Transverse colon (tissue), 4 donors: ENCODE data around the gene MANF. TPM values are rescaled to one million over a fixed set of nuclear protein-coding genes. Genes with fewer than 3 reads are reported as not detected.

ENCODE experiments used
- DNase-seq: peaks from one replicate; pipeline ENCODE4 v3.0.0-alpha.2; 2019
- H3K27ac ChIP-seq, 4 donors: fragments of 200-600 bp; sonication (generic); 2 replicates each; pipeline ENCODE4 v1.5.1; 2016 to 2018; ENCODE audit warnings: inconsistent platforms in 4 of 4
- H3K27me3 ChIP-seq: fragments of 200-600 bp; sonication (generic); 2 replicates; pipeline ENCODE4 v1.5.1; 2017; ENCODE audit warnings: inconsistent platforms
- H3K36me3 ChIP-seq, 4 donors: fragments of 200-600 bp; sonication (generic); 2 replicates each; pipeline ENCODE4 v1.5.1; 2017 to 2019; ENCODE audit warnings: inconsistent platforms in 4 of 4
- H3K4me1 ChIP-seq, 4 donors: fragments of 200-600 bp; sonication (generic); 2 replicates each; pipeline ENCODE4 v1.5.1; 2017 to 2020; ENCODE audit warnings: inconsistent platforms in 4 of 4
- H3K4me3 ChIP-seq, 4 donors: fragments of 200-600 bp; sonication (generic); 1 replicate in 1 of 4; 2 replicates in 3 of 4; pipeline versions ENCODE4 v1.5.1 to v1.6.1; 2017 to 2019; ENCODE audit warnings: inconsistent platforms in 4 of 4
- H3K9me3 ChIP-seq, 2 donors: fragments of 200-600 bp; sonication (generic); 2 replicates each; pipeline ENCODE4 v1.5.1; 2017 to 2019; ENCODE audit warnings: inconsistent platforms in 2 of 2
- EP300 ChIP-seq: sonication (generic); formaldehyde crosslinking; IDR thresholded peaks from one replicate; pipeline ENCODE4 v1.6.1; 2017; ENCODE audit warnings: antibody characterized with exemption, low read depth
- POLR2A ChIP-seq: fragments of 450-650 bp; IDR thresholded peaks from one replicate; pipeline ENCODE4 v1.6.1; 2016; ENCODE audit warnings: antibody characterized with exemption, mild to moderate bottlenecking, moderate library complexity
- POLR2AphosphoS5 ChIP-seq, 3 donors: sonication (generic); formaldehyde crosslinking; IDR thresholded peaks; one replicate each; pipeline ENCODE4 v1.6.1; 2016; ENCODE audit warnings: antibody characterized with exemption in 3 of 3
- WGBS, 2 donors: methylation state at CpG; one replicate each; pipeline ENCODE4 v1.1.5; 2018; ENCODE audit warnings: low coverage in 1 of 2; 5-methylcytosine and 5-hydroxymethylcytosine counted together
- in situ Hi-C, 4 donors: fragments of 200-750 bp; cut with MboI; loops; one replicate each; pipeline versions ENCODE4 v1.15.0 to v1.15.1; 2017; ENCODE audit warnings: low sequenced_read_pairs in 3 of 4, low pct_ligation_motif_present in 1 of 4, low pct_unique_long_range_greater_than_20kb in 1 of 4
- intact Hi-C: fragments of 100-400 bp; cut with DNase I; formaldehyde crosslinking; loops from one replicate; pipeline ENCODE4 v1.15.1; 2023; ENCODE audit warnings: low total_unique reads
- total RNA-seq, 4 donors: library from RNA; depleted of rRNA; stranded (reverse); fragments of >200 nt; gene quantifications; one replicate each; pipeline ENCODE4 v1.1.0, GENCODE V29; 2016
- TF ChIP-seq, protein P1 (sequence below), 5 experiments: fragments of 200-600 bp in 3 of 5; fragments of 450-650 bp in 2 of 5; sonication (generic) in 3 of 5; IDR thresholded peaks; 1 replicate in 2 of 5; 2 replicates in 3 of 5; pipeline ENCODE4 v1.5.1; 2016 to 2017; ENCODE audit warnings: antibody characterized with exemption in 5 of 5, inconsistent platforms in 3 of 5, mild to moderate bottlenecking in 2 of 5, moderate library complexity in 1 of 5

MANF gene
- total RNA-seq, 4 donors from 2014 or later: 15.7 to 56.2 (median 26.6) TPM

DNA sequence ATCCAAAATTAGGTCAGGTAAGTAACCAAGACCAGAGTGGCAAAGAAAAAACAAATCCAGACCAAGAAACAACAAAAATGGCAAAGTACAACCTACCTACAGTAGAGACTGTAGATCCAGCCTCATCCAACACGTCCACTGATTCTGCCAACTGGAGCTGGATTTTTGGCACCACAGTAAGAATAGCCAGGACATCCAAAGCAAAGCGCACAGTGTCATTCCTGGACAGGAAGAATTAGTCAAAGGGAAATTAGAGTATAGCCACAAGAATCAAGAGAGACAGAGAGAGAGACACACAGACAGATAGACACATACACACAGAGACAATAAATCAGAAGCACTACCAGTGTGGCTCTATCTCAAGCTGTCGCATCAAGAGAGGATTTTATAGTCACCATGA is 37.1 kb downstream of the MANF start:
- in situ Hi-C loops: no loop called here
- no peak overlapping the region for H3K4me3 ChIP-seq
- TF ChIP-seq POLR2A: no peak
- TF ChIP-seq, protein P1, sequence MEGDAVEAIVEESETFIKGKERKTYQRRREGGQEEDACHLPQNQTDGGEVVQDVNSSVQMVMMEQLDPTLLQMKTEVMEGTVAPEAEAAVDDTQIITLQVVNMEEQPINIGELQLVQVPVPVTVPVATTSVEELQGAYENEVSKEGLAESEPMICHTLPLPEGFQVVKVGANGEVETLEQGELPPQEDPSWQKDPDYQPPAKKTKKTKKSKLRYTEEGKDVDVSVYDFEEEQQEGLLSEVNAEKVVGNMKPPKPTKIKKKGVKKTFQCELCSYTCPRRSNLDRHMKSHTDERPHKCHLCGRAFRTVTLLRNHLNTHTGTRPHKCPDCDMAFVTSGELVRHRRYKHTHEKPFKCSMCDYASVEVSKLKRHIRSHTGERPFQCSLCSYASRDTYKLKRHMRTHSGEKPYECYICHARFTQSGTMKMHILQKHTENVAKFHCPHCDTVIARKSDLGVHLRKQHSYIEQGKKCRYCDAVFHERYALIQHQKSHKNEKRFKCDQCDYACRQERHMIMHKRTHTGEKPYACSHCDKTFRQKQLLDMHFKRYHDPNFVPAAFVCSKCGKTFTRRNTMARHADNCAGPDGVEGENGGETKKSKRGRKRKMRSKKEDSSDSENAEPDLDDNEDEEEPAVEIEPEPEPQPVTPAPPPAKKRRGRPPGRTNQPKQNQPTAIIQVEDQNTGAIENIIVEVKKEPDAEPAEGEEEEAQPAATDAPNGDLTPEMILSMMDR (IDR thresholded peaks at IDR 0.05): no peak
- TF ChIP-seq POLR2AphosphoS5 (IDR thresholded peaks at IDR 0.05): no peak
- TF ChIP-seq EP300: no peak
- no peak for DNase-seq
- no peak overlapping the region for H3K27ac ChIP-seq
- no peaks in the 10 kb centered on the region for H3K4me1 ChIP-seq
- WGBS, 2 donors: 91 to 95% methylated on average over 3 of the region's 3 CpGs
- no peaks in the 10 kb centered on the region for H3K9me3 ChIP-seq
- no peaks in the 10 kb centered on the region for H3K27me3 ChIP-seq
- peaks cover 0 to 50% (median 14%) of the 10 kb centered on the region in 4 donors for H3K36me3 ChIP-seq
- intact Hi-C loops: no loop called here

- in situ Hi-C loops: no loop called here
- no peak overlapping the region for H3K27ac ChIP-seq
- peaks cover 0 to 31% (median 12%) of the 10 kb centered on the region in 4 donors for H3K36me3 ChIP-seq
- no peak overlapping the region for H3K4me3 ChIP-seq
- WGBS, 2 donors: 63 to 72% methylated on average over 4 of the region's 4 CpGs
- intact Hi-C loops: no loop called here
- TF ChIP-seq, protein P1 (IDR thresholded peaks at IDR 0.05): no peak
- TF ChIP-seq POLR2AphosphoS5 (IDR thresholded peaks at IDR 0.05) (no peak), POLR2A (no peak), EP300 (no peak)
- H3K27me3 ChIP-seq: no peaks in the 10 kb centered on the region
- no peaks in the 10 kb centered on the region for H3K9me3 ChIP-seq
- no peaks in the 10 kb centered on the region for H3K4me1 ChIP-seq
- no peak for DNase-seq
Measured at GRCh38 chr3:51426921-51427320, 41.8 kb downstream of the MANF start.

DNA sequence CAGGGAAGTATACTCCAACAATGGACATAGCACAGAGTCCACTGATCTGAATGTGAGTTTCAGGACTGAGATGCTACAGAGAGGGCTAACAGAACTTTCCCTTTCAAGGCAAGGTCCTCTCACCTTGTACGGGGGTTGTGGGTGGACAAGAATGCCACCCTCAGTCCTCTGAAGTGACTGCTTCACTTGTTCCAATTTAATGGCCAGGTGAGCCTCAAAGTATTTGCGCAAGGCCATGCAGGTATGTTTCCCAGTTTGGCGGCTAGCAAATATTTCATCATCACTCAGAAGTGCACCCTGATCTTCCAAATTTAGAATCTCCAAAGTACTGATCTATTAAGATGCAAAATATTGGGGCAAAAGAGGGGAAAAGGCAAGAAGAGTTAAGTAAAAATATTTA is 44.0 kb downstream of the MANF start:
- Histone ChIP-seq H3K9me3 (no peaks in the 10 kb centered on the region), H3K4me1 (no peaks in the 10 kb centered on the region), H3K27me3 (no peaks in the 10 kb centered on the region), H3K4me3 (no peak overlapping the region), H3K27ac (no peak overlapping the region), H3K36me3 (peaks cover 0 to 42% (median 10%) of the 10 kb centered on the region in 4 donors)
- DNase-seq: no peak
- TF ChIP-seq, protein P1 (IDR thresholded peaks at IDR 0.05): no peak
- TF ChIP-seq EP300 (no peak), POLR2A (no peak), POLR2AphosphoS5 (IDR thresholded peaks at IDR 0.05) (no peak)
- intact Hi-C loops: no loop called here
- in situ Hi-C loops: no loop called here
- 88 to 94% methylated on average over 2 to 3 of the region's 3 CpGs for WGBS, 2 donors

- no peak for TF ChIP-seq POLR2AphosphoS5 (IDR thresholded peaks at IDR 0.05)
- TF ChIP-seq POLR2A: no peak
- TF ChIP-seq, protein P1 (IDR thresholded peaks at IDR 0.05): no peak
- TF ChIP-seq EP300: no peak
- no peak overlapping the region for H3K4me3 ChIP-seq
- intact Hi-C loops (no loop called here), in situ Hi-C loops (no loop called here)
- no peaks in the 10 kb centered on the region for H3K27me3 ChIP-seq
- H3K4me1 ChIP-seq: no peaks in the 10 kb centered on the region
- 93 to 96% methylated on average over 5 of the region's 5 CpGs for WGBS, 2 donors
- no peak overlapping the region for H3K27ac ChIP-seq
- DNase-seq: no peak
- no peaks in the 10 kb centered on the region for H3K9me3 ChIP-seq
- peaks cover 0 to 38% (median 4%) of the 10 kb centered on the region in 4 donors for H3K36me3 ChIP-seq
Measured at GRCh38 chr3:51434110-51434509, 49.0 kb downstream of the MANF start.
